CD4-positive, alpha-beta T cell treated with Interleukin-4 for 4 hours (primary cell): ENCODE data around the gene ALDH3B1.

Experiments used
- DNase-seq: peaks from one replicate; pipeline ENCODE4 v3.0.0-alpha.2; 2020

ALDH3B1 gene

DNA sequence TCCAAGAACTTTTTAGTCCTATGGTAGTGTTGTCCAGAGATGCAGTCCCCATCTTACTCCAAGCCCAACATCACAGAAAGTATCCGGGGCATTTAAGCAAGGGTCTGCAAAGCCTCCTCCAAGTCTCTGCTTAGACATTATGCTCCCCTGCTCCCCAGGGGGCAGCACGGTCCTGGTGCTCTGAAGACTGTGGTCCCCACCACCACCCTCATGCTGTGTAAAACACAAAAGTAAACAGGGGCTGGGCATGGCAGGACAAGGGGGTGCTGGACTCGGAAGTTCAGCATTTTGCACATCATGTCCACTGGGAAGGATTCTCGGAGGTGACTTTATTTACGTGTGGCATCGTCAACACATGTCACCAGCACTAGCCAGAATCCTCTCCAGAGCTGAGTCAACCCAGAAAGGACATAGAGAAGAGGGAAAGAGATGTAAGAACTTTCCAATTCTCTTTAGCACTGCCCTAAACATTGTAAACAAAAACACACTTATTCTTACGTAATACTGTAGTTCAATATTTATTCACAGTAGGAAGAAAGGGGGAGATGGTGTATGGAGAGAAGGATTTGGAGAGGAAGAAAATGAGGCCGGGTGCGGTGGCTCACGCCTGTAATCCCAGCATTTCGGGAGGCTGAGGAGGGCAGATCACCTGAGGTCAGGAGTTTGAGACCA lies 66.4 kb downstream of the ALDH3B1 start:
- no peak for DNase-seq

DNA sequence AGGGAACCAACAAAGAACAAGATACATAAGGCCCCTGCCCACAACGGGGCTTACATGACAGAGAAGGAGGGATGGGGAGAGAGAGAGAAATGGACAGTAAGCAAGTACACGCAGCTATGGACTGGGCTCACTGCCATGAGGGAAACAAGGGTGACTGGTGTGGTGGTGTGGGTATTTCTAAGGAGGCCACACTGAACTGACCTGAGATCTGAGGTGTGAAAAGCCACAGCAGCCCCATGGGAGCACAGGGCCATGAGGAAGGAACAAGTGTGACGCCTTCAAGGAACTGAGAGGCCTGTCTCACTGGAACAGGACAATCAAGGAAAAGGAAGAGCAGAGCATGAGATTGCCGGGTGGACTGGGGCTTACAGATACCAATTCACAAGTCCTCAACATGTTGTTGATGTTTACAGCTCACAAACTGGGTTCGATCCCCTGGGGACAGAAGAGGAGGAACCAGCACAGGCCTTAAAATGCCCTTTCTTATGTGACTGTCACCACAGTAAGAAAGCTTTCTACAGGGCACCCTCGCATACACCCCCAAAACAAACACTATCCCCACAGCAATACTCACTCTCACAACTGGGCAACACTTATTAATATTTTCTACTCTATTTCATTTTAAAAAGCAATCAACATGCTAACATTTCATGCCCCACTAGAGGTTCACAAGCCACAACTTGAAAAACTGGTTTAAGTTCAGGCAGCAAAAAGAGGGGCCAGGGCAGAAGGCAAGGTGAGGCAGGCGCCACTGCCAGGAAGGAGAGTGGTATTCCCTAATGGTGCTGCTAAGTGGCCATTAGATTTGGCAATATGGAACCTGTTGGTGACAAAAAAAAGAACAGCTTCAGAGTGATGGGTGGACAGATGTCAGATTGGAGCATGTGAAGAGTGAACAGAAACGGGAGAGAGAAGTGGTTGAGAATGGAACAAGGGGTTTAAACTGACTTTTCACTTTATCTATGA lies 67.8 kb downstream of the ALDH3B1 start:
- DNase-seq = no peak
